GM19467 (cell line): ENCODE data around the gene MYH11.
"Not testable (repeated sequence)": the region's sequence is repeated elsewhere in the genome, so short reads cannot be mapped to it uniquely, and the experiment has no call there.

Experiments
- ATAC-seq: cut with Tn5 transposase; IDR thresholded peaks from one replicate; pipeline ENCODE4 v1.9.1; 2021; ENCODE audit warnings: mild to moderate bottlenecking, moderate library complexity; ENCODE audit not compliant: unreplicated experiment

The MYH11 gene

GRCh38 chr16:15846510-15846909 lies 10.3 kb downstream of the MYH11 start:
- ATAC-seq, result no peak

- no peak for ATAC-seq
Measured at GRCh38 chr16:15843635-15844279, 13.1 kb downstream of the MYH11 start.

- not testable (repeated sequence) for ATAC-seq
Measured at GRCh38 chr16:15839204-15839603, 17.6 kb downstream of the MYH11 start.

- no peak for ATAC-seq
Measured at GRCh38 chr16:15837761-15838160, 19.1 kb downstream of the MYH11 start.

- ATAC-seq, result no peak
Measured at GRCh38 chr16:15836965-15837611, 19.7 kb downstream of the MYH11 start.

- ATAC-seq, result no peak
Measured at GRCh38 chr16:15836074-15836473, 20.8 kb downstream of the MYH11 start.

GRCh38 chr16:15835136-15835878 lies 21.5 kb downstream of the MYH11 start:
- ATAC-seq, result no peak

- no peak for ATAC-seq
Measured at GRCh38 chr16:15834502-15834901, 22.3 kb downstream of the MYH11 start.

GRCh38 chr16:15833541-15833940 lies 23.3 kb downstream of the MYH11 start:
- ATAC-seq, result no peak

GRCh38 chr16:15832241-15832640 lies 24.6 kb downstream of the MYH11 start:
- no peak for ATAC-seq

GRCh38 chr16:15830832-15831451 lies 25.9 kb downstream of the MYH11 start:
- ATAC-seq, result no peak

- ATAC-seq, result no peak
Measured at GRCh38 chr16:15829460-15829859, 27.4 kb downstream of the MYH11 start.

GRCh38 chr16:15827709-15828343 lies 29.0 kb downstream of the MYH11 start:
- no peak for ATAC-seq

- ATAC-seq, result no peak
Measured at GRCh38 chr16:15827299-15827698, 29.5 kb downstream of the MYH11 start.

- ATAC-seq, result no peak
Measured at GRCh38 chr16:15825750-15826305, 31.0 kb downstream of the MYH11 start.

GRCh38 chr16:15822957-15823356 lies 33.9 kb downstream of the MYH11 start:
- no peak for ATAC-seq

GRCh38 chr16:15820837-15821236 lies 36.0 kb downstream of the MYH11 start:
- ATAC-seq, result no peak

GRCh38 chr16:15819046-15819445 lies 37.8 kb downstream of the MYH11 start:
- no peak for ATAC-seq

- ATAC-seq, result no peak
Measured at GRCh38 chr16:15817446-15817845, 39.4 kb downstream of the MYH11 start.

- no peak for ATAC-seq
Measured at GRCh38 chr16:15816228-15816627, 40.6 kb downstream of the MYH11 start.

- ATAC-seq, result not testable (repeated sequence)
Measured at GRCh38 chr16:15812401-15812750, 44.5 kb downstream of the MYH11 start.
